MV-4-11 (cell line): ENCODE measurements around the gene PKD2.
"Not testable (repeated sequence)": the region's sequence is repeated elsewhere in the genome, so short reads cannot be mapped to it uniquely, and the experiment has no call there.

ENCODE experiments used
- DNase-seq: peaks from one replicate; lab custom pipeline; 2025; lab: John Stamatoyannopoulos, UW

PKD2 gene

DNA sequence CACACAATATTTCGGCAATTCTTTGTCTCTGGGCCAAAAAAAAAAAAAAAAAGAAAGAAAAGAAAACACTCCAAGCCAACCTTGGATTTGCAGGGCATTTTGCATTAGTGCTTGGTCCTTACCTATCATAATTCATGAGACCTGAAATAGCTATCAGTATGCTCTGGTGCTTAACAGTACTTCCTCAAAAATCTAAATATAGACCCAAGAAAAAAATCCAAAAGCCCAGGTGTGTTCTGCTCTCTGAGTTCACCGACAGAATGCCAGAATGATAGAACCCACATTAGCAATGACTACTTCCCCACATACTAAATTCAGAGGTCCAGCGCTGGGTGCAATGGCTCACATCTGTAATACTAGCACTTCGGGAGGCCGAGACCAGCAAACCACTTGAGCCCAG lies 108.2 kb downstream of the PKD2 start:
- no peak for DNase-seq

DNA sequence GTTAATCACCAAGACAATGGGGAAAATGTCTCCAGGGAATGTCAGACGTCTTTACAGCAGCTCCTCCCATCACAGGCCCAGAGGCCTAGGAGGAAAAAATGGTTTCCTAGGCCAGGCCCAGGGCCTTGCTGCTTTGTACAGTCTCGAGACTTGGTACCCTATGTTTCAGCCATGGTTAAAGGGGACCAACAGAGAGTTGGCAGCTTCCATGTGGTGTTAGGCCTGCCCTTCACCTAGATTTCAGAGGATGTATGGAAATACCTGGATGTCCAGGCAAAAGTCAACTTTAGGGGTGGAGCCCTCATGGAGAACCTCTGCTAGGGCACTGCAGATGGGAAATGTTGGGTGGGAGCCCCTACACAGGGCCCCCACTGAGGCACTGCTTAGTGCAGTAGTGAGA lies 112.5 kb downstream of the PKD2 start:
- no peak for DNase-seq

DNA sequence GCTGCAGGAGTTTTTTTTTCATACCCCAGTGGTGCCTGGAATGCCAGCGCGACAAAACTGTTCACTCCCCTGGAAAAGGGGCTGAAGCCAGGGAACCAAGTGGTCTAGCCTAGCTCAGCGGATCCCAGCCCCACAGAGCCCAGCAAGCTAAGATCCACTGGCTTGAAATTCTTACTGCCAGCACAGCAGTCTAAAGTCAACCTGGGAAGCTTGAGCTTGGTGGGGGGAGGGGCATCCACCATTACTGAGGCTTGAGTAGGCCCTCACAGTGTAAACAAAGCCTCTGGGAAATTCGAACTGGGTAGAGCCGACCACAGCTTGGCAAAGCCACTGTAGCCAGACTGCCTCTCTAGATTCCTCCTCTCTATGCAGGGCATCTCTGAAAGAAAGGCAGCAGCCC lies 114.8 kb downstream of the PKD2 start:
- DNase-seq, result not testable (repeated sequence)
